ENCODE data around the gene CREB5.

The CREB5 gene

GRCh38 chr7:28799619-28800018 lies 387.3 kb downstream of the CREB5 start:
- Histone ChIP-seq H3K27me3 (ENCODE audit: insufficient read depth, low read length) (no peaks in the 10 kb centered on the region), H3K36me3 (ENCODE audit: insufficient read depth, low read length) (peaks cover 6% of the 10 kb centered on the region), H3K4me3 (ENCODE audit: low read length) (no peak overlapping the region), H3K9me3 (ENCODE audit: low read length) (no peaks in the 10 kb centered on the region), H3K4me1 (ENCODE audit: insufficient read depth, low read length) (no peaks in the 10 kb centered on the region), H2AFZ (ENCODE audit: low read depth, low read length) (no peak overlapping the region)

- H3K9me3 ChIP-seq (ENCODE audit: low read length): no peaks in the 10 kb centered on the region
- no peaks in the 10 kb centered on the region for H3K4me1 ChIP-seq (ENCODE audit: insufficient read depth, low read length)
- H3K4me3 ChIP-seq (ENCODE audit: low read length): no peak overlapping the region
- peaks cover 7% of the 10 kb centered on the region for H3K36me3 ChIP-seq (ENCODE audit: insufficient read depth, low read length)
- H2AFZ ChIP-seq (ENCODE audit: low read depth, low read length): no peak overlapping the region
- H3K27me3 ChIP-seq (ENCODE audit: insufficient read depth, low read length): no peaks in the 10 kb centered on the region
Observed at GRCh38 chr7:28800150-28800549, 387.8 kb downstream of the CREB5 start.

GRCh38 chr7:28802450-28802849 lies 390.1 kb downstream of the CREB5 start:
- Histone ChIP-seq H3K4me3 (ENCODE audit: low read length) (no peak overlapping the region), H3K36me3 (ENCODE audit: insufficient read depth, low read length) (peaks cover 11% of the 10 kb centered on the region), H2AFZ (ENCODE audit: low read depth, low read length) (no peak overlapping the region), H3K9me3 (ENCODE audit: low read length) (no peaks in the 10 kb centered on the region), H3K4me1 (ENCODE audit: insufficient read depth, low read length) (no peaks in the 10 kb centered on the region), H3K27me3 (ENCODE audit: insufficient read depth, low read length) (no peaks in the 10 kb centered on the region)

- Histone ChIP-seq H3K4me3 (ENCODE audit: low read length) (no peak overlapping the region), H2AFZ (ENCODE audit: low read depth, low read length) (no peak overlapping the region), H3K36me3 (ENCODE audit: insufficient read depth, low read length) (peaks cover 14% of the 10 kb centered on the region), H3K4me1 (ENCODE audit: insufficient read depth, low read length) (no peaks in the 10 kb centered on the region), H3K9me3 (ENCODE audit: low read length) (no peaks in the 10 kb centered on the region), H3K27me3 (ENCODE audit: insufficient read depth, low read length) (no peaks in the 10 kb centered on the region)
Observed at GRCh38 chr7:28804157-28804556, 391.8 kb downstream of the CREB5 start.

- Histone ChIP-seq H3K9me3 (ENCODE audit: low read length) (no peaks in the 10 kb centered on the region), H2AFZ (ENCODE audit: low read depth, low read length) (no peak overlapping the region)
Observed at GRCh38 chr7:28804990-28805389, 392.7 kb downstream of the CREB5 start.

GRCh38 chr7:28806841-28807240 lies 394.5 kb downstream of the CREB5 start:
- Histone ChIP-seq H3K9me3 (ENCODE audit: low read length) (no peaks in the 10 kb centered on the region), H3K4me3 (ENCODE audit: low read length) (no peak overlapping the region), H3K36me3 (ENCODE audit: insufficient read depth, low read length) (peaks cover 15% of the 10 kb centered on the region), H3K4me1 (ENCODE audit: insufficient read depth, low read length) (no peaks in the 10 kb centered on the region), H3K27me3 (ENCODE audit: insufficient read depth, low read length) (no peaks in the 10 kb centered on the region), H2AFZ (ENCODE audit: low read depth, low read length) (no peak overlapping the region)

More at GRCh38 chr7:28804990-28805389, 392.7 kb downstream of the CREB5 start:
- Histone ChIP-seq H3K27me3 (ENCODE audit: insufficient read depth, low read length) (no peaks in the 10 kb centered on the region), H3K4me1 (ENCODE audit: insufficient read depth, low read length) (no peaks in the 10 kb centered on the region), H3K36me3 (ENCODE audit: insufficient read depth, low read length) (peaks cover 15% of the 10 kb centered on the region), H3K4me3 (ENCODE audit: low read length) (no peak overlapping the region)

GRCh38 chr7:28807396-28807994 lies 395.2 kb downstream of the CREB5 start:
- H3K27me3 ChIP-seq (ENCODE audit: insufficient read depth, low read length): no peaks in the 10 kb centered on the region
- H3K36me3 ChIP-seq (ENCODE audit: insufficient read depth, low read length): peaks cover 15% of the 10 kb centered on the region
- H2AFZ ChIP-seq (ENCODE audit: low read depth, low read length): no peak overlapping the region
- no peaks in the 10 kb centered on the region for H3K9me3 ChIP-seq (ENCODE audit: low read length)
- H3K4me3 ChIP-seq (ENCODE audit: low read length): no peak overlapping the region
- H3K4me1 ChIP-seq (ENCODE audit: insufficient read depth, low read length): no peaks in the 10 kb centered on the region

- Histone ChIP-seq H3K9me3 (ENCODE audit: low read length) (no peaks in the 10 kb centered on the region), H3K4me1 (ENCODE audit: insufficient read depth, low read length) (no peaks in the 10 kb centered on the region), H3K4me3 (ENCODE audit: low read length) (no peak overlapping the region), H3K27me3 (ENCODE audit: insufficient read depth, low read length) (no peaks in the 10 kb centered on the region), H3K36me3 (ENCODE audit: insufficient read depth, low read length) (peaks cover 18% of the 10 kb centered on the region), H2AFZ (ENCODE audit: low read depth, low read length) (no peak overlapping the region)
Observed at GRCh38 chr7:28808796-28809533, 396.6 kb downstream of the CREB5 start.

GRCh38 chr7:28811008-28811407 lies 398.7 kb downstream of the CREB5 start:
- H3K9me3 ChIP-seq (ENCODE audit: low read length): no peaks in the 10 kb centered on the region
- H3K36me3 ChIP-seq (ENCODE audit: insufficient read depth, low read length): peaks cover 13% of the 10 kb centered on the region
- H2AFZ ChIP-seq (ENCODE audit: low read depth, low read length): no peak overlapping the region
- no peak overlapping the region for H3K4me3 ChIP-seq (ENCODE audit: low read length)
- H3K4me1 ChIP-seq (ENCODE audit: insufficient read depth, low read length): no peaks in the 10 kb centered on the region
- no peaks in the 10 kb centered on the region for H3K27me3 ChIP-seq (ENCODE audit: insufficient read depth, low read length)

GRCh38 chr7:28811701-28812430 lies 399.5 kb downstream of the CREB5 start:
- H3K4me1 ChIP-seq (ENCODE audit: insufficient read depth, low read length): no peaks in the 10 kb centered on the region
- no peak overlapping the region for H3K4me3 ChIP-seq (ENCODE audit: low read length)
- no peak overlapping the region for H2AFZ ChIP-seq (ENCODE audit: low read depth, low read length)
- no peaks in the 10 kb centered on the region for H3K9me3 ChIP-seq (ENCODE audit: low read length)
- peaks cover 13% of the 10 kb centered on the region for H3K36me3 ChIP-seq (ENCODE audit: insufficient read depth, low read length)
- no peaks in the 10 kb centered on the region for H3K27me3 ChIP-seq (ENCODE audit: insufficient read depth, low read length)

GRCh38 chr7:28812616-28813015 lies 400.3 kb downstream of the CREB5 start:
- peaks cover 13% of the 10 kb centered on the region for H3K36me3 ChIP-seq (ENCODE audit: insufficient read depth, low read length)
- no peak overlapping the region for H2AFZ ChIP-seq (ENCODE audit: low read depth, low read length)
- no peak overlapping the region for H3K4me3 ChIP-seq (ENCODE audit: low read length)
- H3K4me1 ChIP-seq (ENCODE audit: insufficient read depth, low read length): no peaks in the 10 kb centered on the region
- H3K27me3 ChIP-seq (ENCODE audit: insufficient read depth, low read length): no peaks in the 10 kb centered on the region
- H3K9me3 ChIP-seq (ENCODE audit: low read length): no peaks in the 10 kb centered on the region

- Histone ChIP-seq H3K27me3 (ENCODE audit: insufficient read depth, low read length) (no peaks in the 10 kb centered on the region), H3K4me3 (ENCODE audit: low read length) (no peak overlapping the region), H3K4me1 (ENCODE audit: insufficient read depth, low read length) (no peaks in the 10 kb centered on the region), H3K36me3 (ENCODE audit: insufficient read depth, low read length) (peaks cover 16% of the 10 kb centered on the region), H2AFZ (ENCODE audit: low read depth, low read length) (no peak overlapping the region), H3K9me3 (ENCODE audit: low read length) (no peaks in the 10 kb centered on the region)
Observed at GRCh38 chr7:28813243-28813962, 401.1 kb downstream of the CREB5 start.
